NOMO-1 treated with dmso at 0.1 percent for 144 hours (cell line): ENCODE measurements around the gene ADGRB3.
"Not testable (repeated sequence)": the region's sequence is repeated elsewhere in the genome, so short reads cannot be mapped to it uniquely, and the experiment has no call there.

ENCODE experiments used
- DNase-seq: peaks from one replicate; lab custom pipeline; 2025; ENCODE audit not compliant: unreplicated experiment; lab: John Stamatoyannopoulos, UW

The ADGRB3 gene

GRCh38 chr6:69216127-69216526 lies 581.0 kb downstream of the ADGRB3 start:
- no peak for DNase-seq

GRCh38 chr6:69217343-69217742 lies 582.3 kb downstream of the ADGRB3 start:
- no peak for DNase-seq

DNA sequence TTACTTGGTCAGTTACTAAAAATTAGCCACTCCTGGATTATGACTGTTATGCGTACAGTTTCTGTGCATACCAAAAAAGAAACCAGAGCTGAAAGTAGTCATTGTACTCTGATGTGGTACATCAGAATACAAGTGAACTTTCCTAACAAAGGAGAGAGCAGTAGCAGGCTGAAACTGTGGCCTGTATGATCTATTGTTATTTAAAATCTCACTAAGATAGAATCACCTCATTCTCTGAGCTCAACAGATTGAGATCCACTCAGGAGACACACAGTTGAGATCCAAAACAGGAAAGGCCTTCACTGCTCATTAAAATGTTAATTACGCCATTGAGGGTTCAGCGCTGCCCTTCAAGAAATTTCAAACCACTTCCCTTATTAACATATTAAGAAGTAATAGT lies 585.3 kb downstream of the ADGRB3 start:
- DNase-seq = no peak

- no peak for DNase-seq
These were observed 596.9 kb downstream of the ADGRB3 start for GRCh38 chr6:69232008-69232407.

GRCh38 chr6:69232496-69232895 lies 597.4 kb downstream of the ADGRB3 start:
- DNase-seq = no peak

DNA sequence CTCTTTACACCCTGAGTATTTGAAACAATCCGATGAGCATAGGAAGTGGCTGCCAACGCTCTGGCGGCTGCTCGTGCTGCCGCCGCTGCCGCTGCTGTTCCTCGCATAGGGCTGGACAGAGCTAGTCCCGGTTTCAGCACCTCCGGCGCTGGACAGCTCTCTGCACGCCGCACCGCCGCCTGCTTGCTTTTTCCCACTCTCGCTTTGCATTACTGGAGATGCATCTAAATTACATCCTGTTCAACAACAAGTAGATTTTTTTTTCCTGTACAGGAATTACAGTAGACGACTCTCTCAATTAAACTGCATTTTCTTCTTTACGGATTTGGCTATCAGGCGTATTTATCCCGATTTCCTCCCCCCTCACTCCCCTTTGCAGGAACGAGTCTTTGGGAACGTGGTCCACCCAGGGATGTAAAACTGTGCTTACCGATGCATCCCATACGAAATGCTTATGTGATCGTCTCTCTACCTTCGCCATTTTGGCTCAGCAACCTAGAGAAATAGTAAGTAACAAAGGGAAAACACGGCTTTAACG lies 597.9 kb downstream of the ADGRB3 start:
- DNase-seq = peak; percentile 48

DNA sequence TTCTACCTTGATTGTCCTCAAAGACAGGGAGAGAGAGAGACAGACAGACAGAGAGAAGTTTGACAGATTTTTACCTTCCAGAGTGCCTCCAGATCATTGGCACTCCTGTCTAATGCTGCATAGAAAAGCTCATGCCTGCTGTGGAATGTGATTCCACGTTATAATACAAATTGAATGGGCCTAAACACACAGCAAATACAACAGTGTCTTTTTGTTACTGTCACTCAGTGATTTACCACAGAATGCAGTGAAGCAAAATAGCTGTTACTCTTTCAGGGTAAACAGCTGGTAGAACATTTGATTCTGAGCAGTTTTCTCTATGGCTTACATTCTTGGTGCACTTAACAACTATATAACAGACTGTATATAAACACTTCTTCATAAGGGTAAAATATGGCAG lies 603.0 kb downstream of the ADGRB3 start:
- DNase-seq = no peak

DNA sequence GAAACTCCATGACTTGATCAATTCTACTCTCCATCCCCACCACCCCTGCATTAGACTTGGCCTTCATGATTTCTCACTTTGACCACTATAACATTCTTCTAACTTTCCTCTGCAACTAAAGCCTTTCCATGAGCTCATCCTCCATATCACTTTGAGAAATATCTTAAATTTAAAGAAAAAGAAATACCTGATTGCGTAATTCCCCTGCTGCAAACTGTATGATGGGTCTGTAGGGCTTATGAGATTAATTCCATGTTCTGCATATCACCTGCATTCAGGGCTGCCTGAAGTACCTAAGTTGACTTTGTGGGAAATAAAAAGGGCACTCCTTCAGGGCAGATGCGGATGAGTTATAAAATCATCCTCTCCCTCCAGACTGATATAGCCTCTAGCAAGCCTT lies 611.9 kb downstream of the ADGRB3 start:
- DNase-seq = no peak

DNA sequence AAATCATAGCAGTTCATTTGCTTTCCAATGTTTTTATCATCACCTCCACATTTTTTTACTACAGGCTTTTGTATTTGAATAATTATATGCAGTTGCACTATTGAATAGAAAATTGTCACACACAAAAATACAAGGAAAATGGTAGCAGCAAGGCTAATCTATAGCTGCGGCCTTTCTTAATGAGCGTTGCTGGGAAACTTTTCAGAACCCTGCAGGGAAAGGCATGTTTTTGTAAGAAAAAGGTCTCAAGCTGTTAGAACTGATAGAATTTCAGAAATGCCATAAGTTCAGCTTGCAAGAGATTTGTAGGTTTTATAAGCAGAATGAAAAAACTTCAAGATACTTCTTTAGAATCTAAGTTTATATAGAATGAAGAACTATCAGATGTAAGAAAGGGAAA lies 625.9 kb downstream of the ADGRB3 start:
- DNase-seq = no peak

- DNase-seq = no peak
These were observed 628.2 kb downstream of the ADGRB3 start for GRCh38 chr6:69263297-69263696.

DNA sequence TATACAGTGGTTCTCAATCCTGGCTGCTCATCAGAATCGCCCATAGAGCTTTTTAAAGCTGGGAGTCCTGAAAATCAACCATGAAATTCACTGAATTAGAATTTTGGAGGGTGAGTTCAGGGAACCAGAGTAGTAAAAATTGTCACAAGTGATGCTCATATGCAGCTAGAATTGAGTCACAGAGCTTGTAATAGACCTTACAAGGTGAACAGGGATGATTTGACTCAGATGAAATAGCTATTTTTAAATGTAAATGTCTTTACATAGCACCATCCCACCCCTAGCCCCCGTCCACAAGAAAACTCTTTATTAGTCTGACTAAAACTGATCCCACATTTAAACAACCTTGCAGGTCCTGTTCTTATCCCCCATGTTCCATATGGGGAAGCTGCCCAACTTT lies 630.0 kb downstream of the ADGRB3 start:
- no peak for DNase-seq

DNA sequence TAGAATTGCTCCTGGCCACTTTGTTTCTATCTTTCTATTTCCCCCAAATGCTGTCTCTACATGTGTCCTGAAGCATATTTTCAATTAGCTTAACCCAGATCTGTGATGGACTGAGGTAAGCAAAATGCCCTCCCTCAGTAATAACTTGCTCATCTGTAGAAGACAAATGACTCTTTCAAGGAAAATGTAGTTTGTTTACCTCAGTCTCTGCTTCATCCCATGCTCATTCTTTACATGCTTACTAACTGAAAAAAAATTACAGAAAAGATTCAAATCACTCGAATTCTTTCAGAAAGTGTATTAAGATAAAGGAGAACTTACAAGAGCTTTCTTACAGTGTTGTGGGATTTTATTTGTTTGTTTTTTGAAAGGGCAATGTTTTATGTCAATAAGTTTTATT lies 630.6 kb downstream of the ADGRB3 start:
- DNase-seq = no peak

DNA sequence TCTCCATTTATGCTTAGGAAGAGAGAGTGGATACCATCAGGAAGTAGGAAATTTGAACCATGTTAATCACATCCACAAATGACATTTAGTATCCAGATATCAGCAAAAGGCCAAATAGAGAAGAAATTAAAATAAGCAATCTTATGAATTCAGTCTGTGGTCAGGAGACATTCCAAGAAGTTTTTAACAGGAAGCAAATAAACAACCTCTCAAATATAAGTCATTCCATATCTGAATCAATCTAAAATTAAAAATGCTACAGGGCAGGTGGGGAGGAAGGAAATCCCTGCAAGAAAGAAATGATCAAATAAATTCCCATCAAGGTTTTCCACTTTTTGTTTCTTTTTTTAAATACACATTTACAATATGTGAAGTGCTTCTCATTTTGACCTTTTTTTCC lies 641.1 kb downstream of the ADGRB3 start:
- no peak for DNase-seq

DNA sequence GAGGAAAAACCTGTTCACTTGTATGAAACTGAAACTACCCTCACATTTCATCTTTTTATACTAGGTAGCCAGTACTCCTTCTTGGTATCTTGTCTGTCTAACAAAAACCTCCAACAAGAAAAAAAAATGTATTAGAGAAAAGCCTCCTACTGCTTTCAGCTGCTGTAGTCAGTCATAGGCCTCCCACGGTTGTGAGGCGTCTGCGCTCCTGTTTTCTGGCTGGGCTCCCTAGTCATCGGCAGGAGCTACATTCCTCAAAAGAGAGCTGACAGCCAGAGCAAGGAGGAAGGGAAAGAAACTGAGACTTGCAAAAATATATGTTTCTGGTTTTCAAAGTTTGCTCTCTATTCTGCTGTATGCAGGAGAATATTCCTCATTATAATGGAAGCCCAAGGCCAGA lies 644.7 kb downstream of the ADGRB3 start:
- no peak for DNase-seq

GRCh38 chr6:69280858-69281257 lies 645.8 kb downstream of the ADGRB3 start:
- no peak for DNase-seq

GRCh38 chr6:69284176-69284730 lies 649.2 kb downstream of the ADGRB3 start:
- DNase-seq = no peak

GRCh38 chr6:69285054-69285453 lies 650.0 kb downstream of the ADGRB3 start:
- no peak for DNase-seq

DNA sequence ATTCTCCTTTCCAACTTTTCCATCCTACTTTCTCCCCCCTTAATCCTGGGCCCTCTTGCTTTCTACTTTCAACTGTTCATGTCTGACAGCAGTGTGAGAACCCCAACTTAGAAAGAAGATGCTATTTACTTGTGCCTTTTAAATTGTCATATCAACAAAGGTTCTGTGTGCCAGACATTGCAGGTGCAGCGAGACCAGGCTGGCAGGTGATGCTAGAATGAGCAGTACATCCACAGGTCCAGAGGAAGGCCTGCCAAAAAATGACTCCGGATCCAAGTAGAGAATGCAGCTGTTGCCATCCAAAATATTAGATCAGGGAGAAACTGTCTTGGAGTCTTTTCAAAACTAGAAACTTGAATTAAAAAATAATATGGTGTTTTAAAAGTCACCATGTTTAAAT lies 651.2 kb downstream of the ADGRB3 start:
- DNase-seq = no peak

DNA sequence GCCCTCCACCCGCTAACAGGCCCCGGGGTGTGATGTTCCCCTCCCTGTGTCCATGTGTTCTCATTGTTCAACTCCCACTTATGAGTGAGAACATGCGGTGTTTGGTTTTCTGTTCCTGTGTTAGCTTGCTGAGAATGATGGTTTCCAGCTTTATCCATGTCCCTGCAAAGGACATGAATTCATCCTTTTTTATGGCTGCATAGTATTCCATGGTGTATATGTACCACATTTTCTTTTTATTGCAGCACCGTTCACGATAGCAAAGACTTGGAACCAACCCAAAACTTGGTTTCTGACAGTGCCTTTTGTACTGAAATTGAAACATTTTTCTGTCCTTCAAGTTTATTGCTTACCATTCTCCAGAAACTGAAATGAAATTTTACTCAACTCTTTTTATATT lies 653.1 kb downstream of the ADGRB3 start:
- DNase-seq = not testable (repeated sequence)

- peak; percentile 59 for DNase-seq
These were observed 654.8 kb downstream of the ADGRB3 start for GRCh38 chr6:69289689-69290495.

- no peak for DNase-seq
These were observed 658.4 kb downstream of the ADGRB3 start for GRCh38 chr6:69293471-69293870.

DNA sequence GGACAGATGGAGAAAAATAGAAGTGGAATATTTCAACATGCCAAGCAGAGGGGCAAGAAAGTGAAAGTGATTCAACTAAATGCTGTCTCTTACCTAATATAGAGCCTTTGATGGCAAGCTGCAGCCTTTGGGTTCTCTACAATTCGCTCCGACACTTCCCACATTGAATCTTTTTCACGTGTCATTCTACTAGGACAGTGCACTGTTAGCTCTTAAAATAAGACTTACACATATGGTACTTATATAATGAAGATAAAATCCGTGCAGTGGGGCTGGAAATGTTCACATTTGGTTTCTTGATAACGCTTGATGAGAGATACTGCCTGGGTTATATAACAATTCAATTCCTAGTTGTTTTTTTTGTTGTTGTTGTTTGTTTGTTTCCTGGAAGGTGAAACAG lies 659.3 kb downstream of the ADGRB3 start:
- peak; percentile 41 for DNase-seq

GRCh38 chr6:69294862-69295261 lies 659.8 kb downstream of the ADGRB3 start:
- no peak for DNase-seq
